Liver (tissue), 9 donors: ENCODE measurements around the gene SIM2. TPM values are rescaled to one million over a fixed set of nuclear protein-coding genes. Genes with fewer than 3 reads are reported as not detected.

Experiments
- DNase-seq: peaks from one replicate; pipeline ENCODE4 v3.0.0-alpha.2; 2017; ENCODE audit warnings: low spot score
- H3K27ac ChIP-seq, 2 donors: one replicate each; pipeline ENCODE4 v1.7.0; 2013; ENCODE audit warnings: inconsistent platforms in 2 of 2, low read length in 2 of 2, control low read depth in 1 of 2, low read depth in 1 of 2, mild to moderate bottlenecking in 1 of 2
- H3K27me3 ChIP-seq, 4 donors: one replicate each; pipeline versions ENCODE4 v1.6.1 to v1.7.0; 2013; ENCODE audit warnings: low read length in 3 of 4, inconsistent platforms in 1 of 4, mild to moderate bottlenecking in 1 of 4, moderate library complexity in 1 of 4; ENCODE audit not compliant: control insufficient read depth in 4 of 4, insufficient read depth in 4 of 4
- H3K36me3 ChIP-seq, 4 donors: one replicate each; pipeline versions ENCODE4 v1.6.1 to v1.7.0; 2013; ENCODE audit warnings: low read length in 3 of 4, mild to moderate bottlenecking in 3 of 4, low read depth in 1 of 4, moderate library complexity in 1 of 4; ENCODE audit not compliant: control insufficient read depth in 4 of 4, insufficient read depth in 3 of 4
- H3K4me1 ChIP-seq, 4 donors: one replicate each; pipeline versions ENCODE4 v1.6.1 to v1.7.0; 2013; ENCODE audit warnings: low read length in 3 of 4, mild to moderate bottlenecking in 3 of 4, moderate library complexity in 1 of 4; ENCODE audit not compliant: control insufficient read depth in 4 of 4, insufficient read depth in 4 of 4
- H3K4me3 ChIP-seq, 3 donors: one replicate each; pipeline versions ENCODE4 v1.6.1 to v1.7.0; 2013; ENCODE audit warnings: low read length in 3 of 3, control low read depth in 1 of 3, low read depth in 1 of 3, mild to moderate bottlenecking in 1 of 3
- H3K9ac ChIP-seq, 2 donors: one replicate each; pipeline ENCODE4 v1.7.0; 2013; ENCODE audit warnings: low read length in 2 of 2, mild to moderate bottlenecking in 2 of 2, moderate library complexity in 2 of 2, control low read depth in 1 of 2, low read depth in 1 of 2
- H3K9me3 ChIP-seq, 4 donors: one replicate each; pipeline versions ENCODE4 v1.6.1 to v1.7.0; 2013; ENCODE audit warnings: low read length in 3 of 4; ENCODE audit not compliant: control insufficient read depth in 4 of 4
- EGR1 ChIP-seq, 2 donors: IDR thresholded peaks; 2 replicates each; pipeline ENCODE4 v1.6.1; 2016 to 2018; ENCODE audit warnings: antibody characterized with exemption in 2 of 2, low read depth in 2 of 2
- FOXA1 ChIP-seq: IDR thresholded peaks from 2 replicates; pipeline ENCODE4 v1.6.1; 2016; ENCODE audit warnings: antibody characterized with exemption
- FOXA2 ChIP-seq: IDR thresholded peaks from 2 replicates; pipeline ENCODE4 v1.6.1; 2016; ENCODE audit warnings: antibody characterized with exemption
- HNF4A ChIP-seq, 2 donors: conservative IDR thresholded peaks; 2 replicates each; pipeline ENCODE4 v1.6.1; 2016; ENCODE audit warnings: antibody characterized with exemption in 2 of 2, mild to moderate bottlenecking in 2 of 2
- HNF4G ChIP-seq: IDR thresholded peaks from 2 replicates; pipeline ENCODE4 v1.6.1; 2016; ENCODE audit warnings: antibody characterized with exemption
- JUND ChIP-seq, 2 donors: IDR thresholded peaks; 2 replicates each; pipeline ENCODE4 v1.6.1; 2016; ENCODE audit warnings: antibody characterized with exemption in 2 of 2
- MAX ChIP-seq: IDR thresholded peaks from 2 replicates; pipeline ENCODE4 v1.6.1; 2016; ENCODE audit warnings: antibody characterized with exemption
- NR2F2 ChIP-seq: IDR thresholded peaks from 2 replicates; pipeline ENCODE4 v1.6.1; 2016; ENCODE audit warnings: antibody characterized with exemption
- RAD21 ChIP-seq, 2 donors: IDR thresholded peaks; 2 replicates each; pipeline ENCODE4 v1.6.1; 2016; ENCODE audit warnings: antibody characterized with exemption in 2 of 2, mild to moderate bottlenecking in 2 of 2
- REST ChIP-seq: IDR thresholded peaks from 2 replicates; pipeline ENCODE4 v1.6.1; 2016; ENCODE audit warnings: antibody characterized with exemption, mild to moderate bottlenecking
- RXRA ChIP-seq, 2 donors: IDR thresholded peaks; 2 replicates each; pipeline ENCODE4 v1.6.1; 2017 to 2018; ENCODE audit warnings: antibody characterized with exemption in 2 of 2, mild to moderate bottlenecking in 1 of 2
- SP1 ChIP-seq: IDR thresholded peaks from 2 replicates; pipeline ENCODE4 v1.6.1; 2018; ENCODE audit warnings: antibody characterized with exemption, mild to moderate bottlenecking
- YY1 ChIP-seq: IDR thresholded peaks from 2 replicates; pipeline ENCODE4 v1.6.1; 2016; ENCODE audit warnings: antibody characterized with exemption, mild to moderate bottlenecking
- WGBS: extraction: QIAGEN DNeasy Blood & Tissue Kit; methylation state at CpG from one replicate; pipeline ENCODE4 v1.1.7; 2013; 5-methylcytosine and 5-hydroxymethylcytosine counted together
- polyA plus RNA-seq, 2 donors: library from polyadenylated mRNA; stranded (reverse) in 1 of 2; unstranded in 1 of 2; fragments of 200-250 nt in 1 of 2; fragments of >200 nt in 1 of 2; fragmentation: Nextera tagmentation in 1 of 2; extraction: Ambion mirVana in 1 of 2; gene quantifications; one replicate each; pipeline versions ENCODE4 v1.2.1 to v1.2.3, GENCODE V29; 2013 to 2015
- total RNA-seq, 2 donors: library from RNA; depleted of rRNA; stranded (reverse); fragments of >200 nt; gene quantifications; one replicate each; pipeline ENCODE4 v1.2.3, GENCODE V29; 2014
- TF ChIP-seq, protein P1 (sequence below): IDR thresholded peaks from 2 replicates; pipeline ENCODE4 v1.6.1; 2016; ENCODE audit warnings: antibody characterized with exemption
- TF ChIP-seq, protein P2 (sequence below): fragments of 150-350 bp; IDR thresholded peaks from 2 replicates; pipeline ENCODE4 v1.5.1; 2017; ENCODE audit warnings: improper control_type of control experiment, low read depth, low read length; ENCODE audit not compliant: missing input control
- TF ChIP-seq, protein P3 (sequence below): IDR thresholded peaks from 2 replicates; pipeline ENCODE4 v1.6.1; 2016; ENCODE audit warnings: antibody characterized with exemption
- donor health status: healthy.
- donor health status: healthy.
- donor health status: healthy.
- donor health status: healthy.
- donor health status: healthy.

Gene SIM2
- total and polyA plus RNA-seq, 4 donors, result 0.19 TPM; not detected in 3

GRCh38 chr21:36719614-36720013, 20.7 kb downstream of the SIM2 start (continued):
- TF ChIP-seq, protein P1, sequence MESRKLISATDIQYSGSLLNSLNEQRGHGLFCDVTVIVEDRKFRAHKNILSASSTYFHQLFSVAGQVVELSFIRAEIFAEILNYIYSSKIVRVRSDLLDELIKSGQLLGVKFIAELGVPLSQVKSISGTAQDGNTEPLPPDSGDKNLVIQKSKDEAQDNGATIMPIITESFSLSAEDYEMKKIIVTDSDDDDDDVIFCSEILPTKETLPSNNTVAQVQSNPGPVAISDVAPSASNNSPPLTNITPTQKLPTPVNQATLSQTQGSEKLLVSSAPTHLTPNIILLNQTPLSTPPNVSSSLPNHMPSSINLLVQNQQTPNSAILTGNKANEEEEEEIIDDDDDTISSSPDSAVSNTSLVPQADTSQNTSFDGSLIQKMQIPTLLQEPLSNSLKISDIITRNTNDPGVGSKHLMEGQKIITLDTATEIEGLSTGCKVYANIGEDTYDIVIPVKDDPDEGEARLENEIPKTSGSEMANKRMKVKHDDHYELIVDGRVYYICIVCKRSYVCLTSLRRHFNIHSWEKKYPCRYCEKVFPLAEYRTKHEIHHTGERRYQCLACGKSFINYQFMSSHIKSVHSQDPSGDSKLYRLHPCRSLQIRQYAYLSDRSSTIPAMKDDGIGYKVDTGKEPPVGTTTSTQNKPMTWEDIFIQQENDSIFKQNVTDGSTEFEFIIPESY, result no peak

- 91% methylated on average over 7 of the region's 7 CpGs for WGBS
- Histone ChIP-seq H3K9me3 (no peaks in the 10 kb centered on the region), H3K27me3 (peaks cover 0 to 12% (median under 1%) of the 10 kb centered on the region in 4 donors), H3K36me3 (no peaks in the 10 kb centered on the region), H3K27ac (no peak overlapping the region), H3K4me3 (no peak overlapping the region), H3K9ac (no peak overlapping the region), H3K4me1 (no peaks in the 10 kb centered on the region)
- no peak for DNase-seq
- TF ChIP-seq, protein P2, sequence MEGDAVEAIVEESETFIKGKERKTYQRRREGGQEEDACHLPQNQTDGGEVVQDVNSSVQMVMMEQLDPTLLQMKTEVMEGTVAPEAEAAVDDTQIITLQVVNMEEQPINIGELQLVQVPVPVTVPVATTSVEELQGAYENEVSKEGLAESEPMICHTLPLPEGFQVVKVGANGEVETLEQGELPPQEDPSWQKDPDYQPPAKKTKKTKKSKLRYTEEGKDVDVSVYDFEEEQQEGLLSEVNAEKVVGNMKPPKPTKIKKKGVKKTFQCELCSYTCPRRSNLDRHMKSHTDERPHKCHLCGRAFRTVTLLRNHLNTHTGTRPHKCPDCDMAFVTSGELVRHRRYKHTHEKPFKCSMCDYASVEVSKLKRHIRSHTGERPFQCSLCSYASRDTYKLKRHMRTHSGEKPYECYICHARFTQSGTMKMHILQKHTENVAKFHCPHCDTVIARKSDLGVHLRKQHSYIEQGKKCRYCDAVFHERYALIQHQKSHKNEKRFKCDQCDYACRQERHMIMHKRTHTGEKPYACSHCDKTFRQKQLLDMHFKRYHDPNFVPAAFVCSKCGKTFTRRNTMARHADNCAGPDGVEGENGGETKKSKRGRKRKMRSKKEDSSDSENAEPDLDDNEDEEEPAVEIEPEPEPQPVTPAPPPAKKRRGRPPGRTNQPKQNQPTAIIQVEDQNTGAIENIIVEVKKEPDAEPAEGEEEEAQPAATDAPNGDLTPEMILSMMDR, result no peak
- TF ChIP-seq SP1, result no peak
- TF ChIP-seq NR2F2, result no peak
Measured at GRCh38 chr21:36721817-36722216, 22.9 kb downstream of the SIM2 start.

DNA sequence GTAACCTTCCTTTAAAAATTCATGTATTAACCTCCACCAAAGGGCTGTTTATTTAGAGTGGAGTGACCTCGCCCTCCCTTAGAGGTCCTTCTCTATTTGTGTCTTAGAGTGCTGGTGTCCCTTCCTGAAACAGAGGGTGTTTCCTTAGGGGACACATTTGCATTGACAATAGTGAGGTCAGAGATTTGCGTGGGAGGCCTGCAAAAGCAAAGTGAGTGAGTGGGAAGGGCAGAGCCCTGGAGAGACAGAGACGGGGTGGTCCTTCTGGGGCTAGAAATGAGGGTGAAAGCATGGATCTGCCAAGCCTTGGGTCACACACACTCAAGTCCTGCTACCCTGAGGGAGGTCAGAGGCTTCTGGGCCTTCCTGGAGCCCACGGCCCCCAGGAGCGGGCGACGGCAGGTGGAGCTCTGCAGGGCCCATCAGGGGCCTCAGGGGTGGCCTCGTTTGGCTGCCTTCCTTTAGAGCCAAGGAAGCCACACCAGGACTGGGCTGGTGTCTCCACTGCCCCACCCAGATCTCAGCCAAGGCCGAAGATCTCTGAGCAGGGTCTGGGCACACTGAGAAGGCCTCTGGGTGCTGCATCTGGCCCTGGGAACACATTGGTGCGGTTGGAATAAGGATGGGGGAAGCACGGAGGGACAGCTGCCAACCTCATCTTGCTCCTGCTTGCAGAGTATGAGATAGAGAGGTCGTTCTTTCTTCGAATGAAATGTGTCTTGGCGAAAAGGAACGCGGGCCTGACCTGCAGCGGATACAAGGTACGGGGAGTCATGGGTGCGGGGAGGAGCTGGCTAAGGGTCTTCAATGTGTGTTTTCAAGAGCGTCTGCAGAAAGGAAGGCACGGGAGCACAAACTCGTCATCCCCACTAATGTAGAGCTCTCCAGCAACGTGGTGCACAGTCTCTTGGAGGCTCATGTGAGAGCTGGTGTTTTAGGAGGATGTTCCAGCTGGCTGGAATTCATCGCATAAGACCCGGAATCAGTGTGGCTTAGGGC, 23.8 kb downstream of the SIM2 start:
- Histone ChIP-seq H3K4me1 (no peaks in the 10 kb centered on the region), H3K36me3 (no peaks in the 10 kb centered on the region), H3K27me3 (peaks cover 0 to 12% (median under 1%) of the 10 kb centered on the region in 4 donors), H3K9ac (no peak overlapping the region), H3K27ac (no peak overlapping the region), H3K9me3 (no peaks in the 10 kb centered on the region), H3K4me3 (no peak overlapping the region)
- 87% methylated on average over 25 of the region's 25 CpGs for WGBS
- TF ChIP-seq HNF4A (conservative IDR thresholded peaks at IDR 0.05) (no peak), JUND (IDR thresholded peaks at IDR 0.05) (no peak), FOXA2 (no peak), EGR1 (IDR thresholded peaks at IDR 0.05; ENCODE audit: low read depth in 2 of 2) (no peak), SP1 (no peak), FOXA1 (no peak), RXRA (IDR thresholded peaks at IDR 0.05) (no peak), MAX (no peak), REST (no peak), HNF4G (no peak), RAD21 (IDR thresholded peaks at IDR 0.05) (no peak), YY1 (no peak)
- TF ChIP-seq, protein P3, sequence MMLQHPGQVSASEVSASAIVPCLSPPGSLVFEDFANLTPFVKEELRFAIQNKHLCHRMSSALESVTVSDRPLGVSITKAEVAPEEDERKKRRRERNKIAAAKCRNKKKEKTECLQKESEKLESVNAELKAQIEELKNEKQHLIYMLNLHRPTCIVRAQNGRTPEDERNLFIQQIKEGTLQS, result no peak
- TF ChIP-seq, protein P1, result no peak
- no peak for DNase-seq
